Anterior cingulate cortex (tissue), 58 donors: Measurements from ENCODE around the gene ARHGAP28.
"Not testable (repeated sequence)": the region's sequence is repeated elsewhere in the genome, so short reads cannot be mapped to it uniquely, and the experiment has no call there.

ENCODE experiments used
- DNase-seq, 58 donors: peaks; one replicate each; lab custom pipeline; 2025; lab: John Stamatoyannopoulos, UW

The ARHGAP28 gene

GRCh38 chr18:6891788-6892187 lies 162.3 kb downstream of the ARHGAP28 start:
- no peak for DNase-seq

DNA sequence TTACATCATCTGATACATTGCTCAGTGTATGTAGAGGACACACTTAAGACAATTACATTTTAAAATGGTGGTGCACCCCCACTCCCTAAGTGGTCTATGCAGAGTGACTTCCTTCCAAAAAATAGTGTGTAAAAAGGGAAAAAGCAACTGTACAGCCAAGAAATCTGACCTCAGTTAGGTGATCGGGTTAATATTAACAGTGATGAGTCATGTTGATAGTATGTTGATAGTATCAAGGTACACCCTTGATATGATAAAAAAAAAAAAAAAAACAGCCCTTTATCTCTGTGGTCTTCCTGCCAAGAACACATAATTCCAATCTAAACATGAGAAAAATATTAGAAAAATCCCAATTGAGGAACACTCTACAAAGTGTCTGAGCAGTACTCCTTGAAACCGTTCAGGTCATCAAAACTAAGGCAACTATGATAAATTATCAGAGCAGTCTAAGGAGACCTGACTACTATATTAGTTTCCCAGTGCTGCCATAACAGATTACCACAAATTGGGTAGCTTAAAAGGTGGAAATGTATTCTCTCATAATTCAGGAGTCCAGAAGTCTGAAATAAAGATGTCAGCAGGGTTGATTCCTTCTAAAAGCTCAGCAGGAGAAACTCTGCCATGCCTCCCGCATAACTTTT lies 171.9 kb downstream of the ARHGAP28 start:
- no peak for DNase-seq

DNA sequence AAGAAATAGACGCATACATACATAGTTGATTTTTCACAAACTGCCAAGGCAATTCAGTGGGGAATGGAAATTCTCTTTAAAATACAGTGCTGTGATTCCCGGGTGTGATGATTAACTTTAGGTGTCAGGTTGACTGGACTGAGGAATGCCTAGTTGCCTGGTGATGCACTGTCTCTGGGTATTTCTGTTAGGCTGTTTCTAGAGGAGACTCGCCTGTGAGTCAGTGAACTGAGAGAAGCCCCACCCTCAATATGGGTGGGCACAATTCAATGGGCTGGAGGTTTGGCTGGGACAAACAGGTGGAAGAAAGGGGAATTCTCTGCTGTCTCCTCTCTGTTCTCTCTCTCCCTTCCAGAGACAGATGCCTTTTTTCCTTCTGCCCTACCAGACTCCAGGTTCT lies 187.6 kb downstream of the ARHGAP28 start:
- DNase-seq, result no peak

- peak in 17 of 58 donors; percentile 1 to 50 (median 8) for DNase-seq
These were observed 190.8 kb downstream of the ARHGAP28 start for GRCh38 chr18:6920099-6920955.

DNA sequence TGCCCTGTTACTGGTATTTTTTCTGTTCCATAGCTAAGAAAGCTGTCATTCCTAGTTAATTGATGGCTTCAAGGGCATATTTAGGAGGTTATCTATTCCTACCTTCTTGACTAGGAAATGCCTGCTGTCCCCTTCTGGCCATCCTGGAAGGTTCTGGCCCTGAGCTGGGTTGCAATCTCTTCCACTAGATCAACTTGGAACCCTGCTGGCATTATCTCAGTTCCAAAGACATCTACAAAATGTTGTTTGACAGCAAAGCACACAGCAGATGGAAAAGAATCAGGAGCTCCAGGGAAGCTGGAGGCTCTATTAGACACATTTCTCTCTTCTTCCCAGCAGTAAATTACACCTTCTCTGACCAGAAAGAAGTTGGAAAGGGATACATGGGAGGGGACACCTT lies 192.1 kb downstream of the ARHGAP28 start:
- no peak for DNase-seq

DNA sequence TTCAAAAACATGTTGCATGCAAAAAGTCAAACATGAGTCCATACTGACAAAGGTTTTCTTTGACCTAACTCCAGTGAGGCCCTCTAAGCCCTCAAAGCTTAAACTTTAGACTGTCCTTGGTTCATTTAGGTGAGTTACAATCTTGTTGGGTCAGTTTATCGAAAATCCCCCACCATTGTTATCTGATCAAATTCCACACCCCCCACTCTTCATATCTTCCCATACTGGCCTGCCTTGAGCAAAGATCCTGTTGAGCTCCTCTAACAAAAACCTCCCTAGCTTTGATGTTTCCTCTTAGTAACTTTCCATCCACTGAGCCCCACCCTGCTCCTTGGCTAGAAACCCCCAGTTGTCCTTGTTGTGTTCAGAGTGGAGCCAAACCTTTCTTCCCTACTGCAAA lies 193.7 kb downstream of the ARHGAP28 start:
- DNase-seq, result no peak

DNA sequence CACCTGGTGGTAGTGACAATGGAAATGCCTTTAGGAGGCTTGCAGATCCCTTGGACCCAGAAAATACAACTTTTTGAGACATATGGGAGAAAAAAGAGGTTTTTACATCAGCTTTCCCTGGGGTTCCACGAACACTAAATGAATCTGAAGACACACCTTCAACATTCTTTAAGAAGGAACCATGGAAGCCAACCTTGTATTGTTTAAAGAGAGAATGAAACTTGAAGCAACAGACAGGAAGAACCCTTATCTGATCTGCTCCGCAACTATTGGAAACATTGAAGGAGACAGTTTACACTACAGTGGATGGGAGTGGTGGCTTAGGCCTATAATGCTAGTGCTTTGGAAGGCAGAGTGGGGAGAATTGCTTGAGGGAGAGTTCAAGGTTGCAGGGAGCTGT lies 197.6 kb downstream of the ARHGAP28 start:
- DNase-seq, result no peak

- DNase-seq, result no peak
These were observed 198.8 kb downstream of the ARHGAP28 start for GRCh38 chr18:6928359-6928758.

DNA sequence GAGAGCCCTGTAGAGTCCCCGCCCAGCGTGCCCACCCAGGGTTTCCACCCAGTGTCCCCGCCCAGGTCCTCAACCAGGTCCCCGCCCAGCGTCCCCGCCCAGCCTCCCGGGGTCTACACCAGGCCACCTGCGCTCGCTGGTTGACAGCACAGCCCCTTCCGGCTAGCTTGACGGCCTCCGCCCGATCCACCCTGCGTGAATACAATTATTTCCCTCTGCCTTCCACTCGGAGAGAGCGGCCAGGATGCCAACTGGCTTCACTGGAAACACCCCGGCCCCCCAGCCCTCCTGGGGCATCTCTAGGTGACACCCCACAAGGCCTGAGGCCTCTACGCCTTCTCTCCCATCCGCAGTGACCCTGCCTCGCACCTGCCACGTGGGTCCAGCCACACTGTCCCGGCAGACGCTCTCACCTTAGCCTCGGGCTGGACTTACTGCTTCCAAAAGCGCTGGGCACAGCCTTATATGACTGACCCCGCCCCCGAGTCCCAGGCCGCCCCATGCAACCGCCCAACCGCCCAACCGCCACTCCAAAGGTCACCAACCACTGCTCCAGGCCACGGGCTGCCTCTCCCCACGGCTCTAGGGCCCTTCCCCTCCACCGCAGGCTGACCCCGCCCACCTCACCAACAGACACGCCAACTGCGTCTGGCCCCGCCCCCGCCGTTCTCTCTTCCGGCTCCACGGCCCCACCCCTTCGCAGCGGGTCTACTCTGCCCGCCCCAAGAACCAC lies 200.0 kb downstream of the ARHGAP28 start:
- no peak for DNase-seq

- no peak for DNase-seq
These were observed 205.3 kb downstream of the ARHGAP28 start for GRCh38 chr18:6934859-6935258.

- DNase-seq, result no peak
These were observed 208.5 kb downstream of the ARHGAP28 start for GRCh38 chr18:6938003-6938402.

DNA sequence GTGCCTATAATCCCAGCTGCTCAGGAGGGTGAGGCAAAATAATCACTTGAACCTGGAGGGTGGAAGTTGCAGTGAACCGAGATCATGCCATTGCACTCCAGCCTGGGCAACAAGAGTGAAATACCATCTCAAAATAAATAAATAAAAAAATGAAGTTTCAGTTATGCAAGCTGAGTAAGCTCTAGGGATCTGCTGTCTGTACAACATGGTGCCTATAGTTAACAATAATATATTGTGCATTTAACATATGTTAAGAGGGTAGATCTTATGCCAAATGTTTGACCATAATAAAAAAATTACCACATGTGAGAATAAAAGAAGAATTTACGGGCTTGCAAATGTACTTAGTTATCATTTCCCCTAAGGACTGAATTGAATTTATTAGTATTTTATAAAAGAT lies 208.9 kb downstream of the ARHGAP28 start:
- DNase-seq, result not testable (repeated sequence)

- DNase-seq, result no peak
These were observed 210.5 kb downstream of the ARHGAP28 start for GRCh38 chr18:6939972-6940371.

DNA sequence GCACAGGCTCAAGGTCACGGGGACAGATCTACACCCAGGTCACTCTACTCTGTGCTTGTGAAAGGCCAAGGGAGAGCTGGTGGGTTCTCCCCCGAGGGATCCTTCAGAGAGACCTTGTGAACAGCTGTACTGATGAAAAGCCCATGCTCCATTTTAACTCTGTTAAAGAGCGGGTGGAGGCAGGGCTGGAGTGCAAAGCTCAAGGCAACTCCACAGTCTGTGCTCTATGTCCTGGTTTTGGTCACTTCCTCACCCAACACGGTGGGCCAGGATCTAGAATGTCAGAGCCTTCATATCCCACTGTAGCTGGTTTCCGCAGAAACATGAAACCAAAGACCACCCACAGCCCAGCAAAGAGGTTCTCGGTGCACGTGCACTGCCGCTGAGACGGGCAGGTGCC lies 210.9 kb downstream of the ARHGAP28 start:
- DNase-seq, result no peak

- DNase-seq, result peak in 4 of 58 donors; percentile 5 to 16 (median 10)
These were observed 212.5 kb downstream of the ARHGAP28 start for GRCh38 chr18:6941996-6942395.

DNA sequence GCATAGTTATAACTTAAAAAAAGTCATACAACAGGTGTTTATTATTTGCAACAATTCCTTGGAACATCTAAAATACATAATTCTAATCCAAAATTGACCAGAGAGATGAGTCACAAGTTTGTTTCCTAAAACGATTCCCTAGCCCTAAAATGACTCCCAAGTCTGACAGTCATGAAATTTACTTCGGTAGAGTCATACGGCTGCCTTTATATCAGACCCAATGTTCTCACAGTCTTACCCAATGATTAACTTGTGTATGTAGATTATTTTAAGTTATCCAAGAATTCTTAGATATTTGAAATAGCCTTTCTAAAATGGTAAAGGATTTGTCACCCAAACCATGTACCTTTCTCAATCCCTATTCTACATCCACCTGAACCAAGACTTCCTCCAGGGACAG lies 213.2 kb downstream of the ARHGAP28 start:
- no peak for DNase-seq

GRCh38 chr18:6943143-6943542 lies 213.6 kb downstream of the ARHGAP28 start:
- no peak for DNase-seq

GRCh38 chr18:6947338-6948030 lies 218.0 kb downstream of the ARHGAP28 start:
- no peak for DNase-seq

DNA sequence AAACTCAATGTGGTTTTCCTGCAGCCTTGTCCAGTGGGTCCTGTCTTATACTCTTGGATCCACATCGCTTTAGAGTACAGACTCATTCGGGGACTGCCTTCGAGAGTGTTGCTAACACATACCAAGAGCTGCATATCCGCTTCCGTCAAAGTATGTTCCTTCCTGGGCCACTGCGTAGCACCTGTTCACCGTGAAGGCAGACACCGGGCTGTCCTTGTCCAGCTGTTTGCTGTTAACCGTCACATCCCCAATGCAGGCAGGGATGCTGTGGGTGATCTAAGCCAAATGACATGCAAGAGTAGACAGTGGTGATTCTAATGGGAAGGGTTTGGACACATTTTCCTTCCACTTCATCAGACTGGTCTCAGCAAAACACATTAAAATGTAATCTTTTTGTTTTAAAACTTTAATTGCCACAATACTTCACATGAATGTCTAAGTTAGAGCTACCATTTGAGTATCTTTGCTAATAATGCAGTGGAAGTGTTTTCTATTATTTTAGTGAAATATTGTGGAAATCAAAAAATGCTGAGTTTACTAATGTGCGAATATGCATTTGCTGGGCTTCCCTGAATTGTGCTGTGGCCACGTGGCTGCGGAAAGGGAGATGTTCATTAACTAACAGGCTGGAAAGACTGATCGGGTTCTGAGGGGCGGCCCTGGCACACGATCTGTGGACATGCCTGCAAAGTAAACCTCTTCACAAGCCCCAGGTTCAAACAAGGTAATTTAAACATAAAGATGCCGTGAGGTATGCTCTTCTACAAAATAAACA lies 219.0 kb downstream of the ARHGAP28 start:
- DNase-seq, result no peak
